GM13976 (cell line): Measurements from ENCODE around the gene CHURC1.

Source experiments
- DNase-seq: peaks from one replicate; pipeline ENCODE4 v3.0.0; 2012; ENCODE audit warnings: low spot score
- CTCF ChIP-seq: IDR thresholded peaks from 2 replicates; pipeline ENCODE4 v1.5.1; 2012; ENCODE audit warnings: borderline replicate concordance, mild to moderate bottlenecking; ENCODE audit not compliant: insufficient read depth; ENCODE audit errors: extremely low read depth, missing control alignments, control extremely low read depth
- in situ Hi-C: fragments of 300-500 bp; cut with MboI; formaldehyde crosslinking; loops from one replicate; pipeline ENCODE4 v1.12.0; 2022; ENCODE audit warnings: low sequenced_read_pairs, mixed read lengths, inconsistent platforms; ENCODE audit not compliant: unreplicated experiment

CHURC1 gene

GRCh38 chr14:64871344-64871743 lies 42.9 kb upstream of the CHURC1 start:
- no peak for DNase-seq
- in situ Hi-C loops, result no loop called here
- no peak for TF ChIP-seq CTCF

- TF ChIP-seq CTCF, result no peak
Measured at GRCh38 chr14:64873506-64874219, 40.6 kb upstream of the CHURC1 start.

GRCh38 chr14:64875350-64875749 lies 38.9 kb upstream of the CHURC1 start:
- DNase-seq, result no peak
- no peak for TF ChIP-seq CTCF
- in situ Hi-C loops, result no loop called here

More at GRCh38 chr14:64873506-64874219, 40.6 kb upstream of the CHURC1 start:
- no peak for DNase-seq
- in situ Hi-C loops, result no loop called here

GRCh38 chr14:64877846-64878245 lies 36.4 kb upstream of the CHURC1 start:
- TF ChIP-seq CTCF, result no peak
- in situ Hi-C loops, result no loop called here
- no peak for DNase-seq

- in situ Hi-C loops, result no loop called here
- DNase-seq, result peak; percentile 9
- no peak for TF ChIP-seq CTCF
Measured at GRCh38 chr14:64878837-64879634, 35.2 kb upstream of the CHURC1 start.

GRCh38 chr14:64879635-64880220 lies 34.5 kb upstream of the CHURC1 start, which contains the start of gene SPTB:
TSS of gene SPTB (minus strand) at chr14:64879907. CDS start at chr14:64823094, 56,813 bp downstream.
- in situ Hi-C loops, result no loop called here
- peak; percentile 80 for DNase-seq
- no peak for TF ChIP-seq CTCF
